ENCODE results near the gene ITGA1.
"Not testable (repeated sequence)": the region's sequence is repeated elsewhere in the genome, so short reads cannot be mapped to it uniquely, and the experiment has no call there.

Gene ITGA1

DNA sequence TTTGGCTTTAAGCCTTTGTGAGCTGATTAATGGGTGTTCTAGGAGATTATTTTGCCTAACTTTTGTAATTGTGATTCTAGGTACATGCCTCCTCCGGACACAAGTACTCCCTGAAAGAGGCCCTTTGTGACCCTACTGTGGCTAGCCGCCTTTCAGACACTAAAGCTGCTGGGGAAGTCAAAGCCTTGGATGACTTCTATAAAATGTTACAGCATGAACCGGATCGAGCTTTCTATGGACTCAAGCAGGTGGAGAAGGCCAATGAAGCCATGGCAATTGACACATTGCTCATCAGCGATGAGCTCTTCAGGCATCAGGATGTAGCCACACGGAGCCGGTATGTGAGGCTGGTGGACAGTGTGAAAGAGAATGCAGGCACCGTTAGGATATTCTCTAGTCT, 13.6 kb downstream of the ITGA1 start:
- DNase-seq (ENCODE audit: low spot score) = no peak

DNA sequence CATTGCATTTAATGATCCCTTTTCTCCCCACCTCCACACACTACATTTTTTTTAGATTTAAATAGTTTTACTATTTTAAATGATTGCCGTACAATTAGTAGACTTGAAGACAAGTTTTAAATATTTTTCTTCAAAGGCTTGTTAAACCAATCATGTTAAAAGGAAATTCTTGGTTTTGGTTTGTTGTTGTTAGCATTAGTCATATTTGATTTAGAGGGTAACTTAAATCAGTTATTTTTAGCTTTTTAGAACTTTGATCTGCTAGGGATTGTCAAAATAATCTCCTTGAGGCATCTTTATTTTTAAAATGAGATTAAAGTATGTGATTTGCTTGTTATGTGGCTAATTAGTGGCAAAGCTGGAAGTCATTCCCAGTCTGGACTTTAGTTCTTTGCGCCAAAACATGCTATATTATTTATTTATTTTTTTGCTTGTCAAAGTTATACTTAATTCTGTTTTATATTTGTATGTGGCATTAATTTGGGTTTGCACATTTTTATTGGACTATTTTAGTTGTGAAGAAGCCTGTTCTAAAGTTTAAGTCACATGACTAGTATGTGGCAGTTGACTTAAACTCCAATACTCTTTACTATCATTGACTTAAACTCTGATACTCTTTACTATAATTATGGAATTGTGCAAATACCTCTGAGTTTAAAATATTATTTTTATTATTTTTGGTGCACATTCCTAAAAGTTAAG, 14.7 kb downstream of the ITGA1 start:
- DNase-seq (ENCODE audit: low spot score) = no peak

DNA sequence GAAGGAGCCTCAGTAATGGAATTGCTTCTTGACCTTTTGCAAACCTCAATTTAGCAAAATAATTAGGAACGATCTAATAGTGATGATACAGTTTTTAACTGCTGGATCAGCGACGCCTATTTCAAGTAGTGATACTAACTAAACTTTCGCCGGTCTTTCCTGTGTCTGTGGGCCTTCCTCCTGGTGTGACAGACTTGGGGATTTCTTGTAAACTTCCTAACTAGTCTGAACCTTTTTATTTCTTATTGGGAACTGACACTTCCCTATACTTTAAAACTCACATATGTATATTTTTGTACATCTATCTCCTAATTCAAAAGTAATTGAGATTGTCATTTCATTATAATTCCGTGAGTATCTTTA, 15.2 kb downstream of the ITGA1 start:
- no peak for DNase-seq (ENCODE audit: low spot score)

DNA sequence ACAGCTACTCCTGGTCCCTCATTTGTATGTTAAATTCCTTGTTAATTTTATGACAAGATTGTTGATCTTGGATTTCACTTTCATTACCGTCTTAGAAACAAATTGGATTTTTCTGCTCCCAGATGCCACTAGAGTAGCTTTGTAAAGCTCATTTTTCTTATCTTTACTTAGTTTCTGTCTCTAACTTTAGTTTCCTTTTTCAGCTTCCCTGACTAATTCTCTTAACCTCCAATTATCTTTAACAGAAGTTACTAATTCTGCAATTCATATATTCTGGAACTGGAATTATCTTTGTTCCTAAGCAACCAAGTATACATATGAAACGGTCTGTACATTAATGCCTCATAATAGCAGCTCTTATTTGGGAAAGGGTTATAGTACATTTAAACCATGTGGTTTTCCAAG, 16.7 kb downstream of the ITGA1 start:
- no peak for DNase-seq (ENCODE audit: low spot score)

DNA sequence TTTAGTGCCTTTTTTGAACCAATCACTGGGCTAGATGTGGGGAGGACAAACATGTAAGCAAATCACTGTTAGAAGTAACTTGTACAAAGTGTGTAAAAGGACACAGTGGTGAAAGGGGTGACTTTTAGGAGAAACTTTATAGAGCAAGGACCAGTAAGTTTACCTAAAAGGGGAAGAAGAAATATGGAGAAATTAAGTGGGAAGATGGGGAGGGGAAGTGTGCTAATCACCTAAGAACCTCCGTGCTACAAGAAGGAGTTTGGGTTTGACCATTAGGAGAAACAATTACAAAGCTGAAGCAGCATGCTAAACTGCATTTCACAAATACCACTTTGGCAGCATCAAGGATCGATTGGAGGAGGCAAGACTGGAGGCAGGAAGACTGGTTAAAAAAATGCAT, 17.3 kb downstream of the ITGA1 start:
- no peak for DNase-seq (ENCODE audit: low spot score)

DNA sequence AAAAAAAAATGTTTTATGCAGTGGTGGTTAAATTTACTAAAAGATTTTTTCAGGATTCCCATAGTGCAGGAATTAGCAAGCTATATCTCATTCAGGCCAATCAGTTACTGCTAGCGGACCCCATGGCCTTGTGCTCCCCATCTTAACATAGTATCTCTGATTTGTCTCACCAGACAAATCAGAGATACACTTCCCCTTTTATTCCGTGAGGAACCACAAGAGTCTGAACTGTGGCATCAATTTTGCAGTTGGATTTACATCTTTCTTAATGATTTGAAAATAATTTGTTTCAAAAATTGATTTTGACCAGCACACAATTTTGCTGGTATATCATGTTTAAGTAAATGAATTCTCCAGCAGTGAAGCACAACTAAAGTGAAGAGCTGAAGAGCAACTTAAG, 17.9 kb downstream of the ITGA1 start:
- no peak for DNase-seq (ENCODE audit: low spot score)

DNA sequence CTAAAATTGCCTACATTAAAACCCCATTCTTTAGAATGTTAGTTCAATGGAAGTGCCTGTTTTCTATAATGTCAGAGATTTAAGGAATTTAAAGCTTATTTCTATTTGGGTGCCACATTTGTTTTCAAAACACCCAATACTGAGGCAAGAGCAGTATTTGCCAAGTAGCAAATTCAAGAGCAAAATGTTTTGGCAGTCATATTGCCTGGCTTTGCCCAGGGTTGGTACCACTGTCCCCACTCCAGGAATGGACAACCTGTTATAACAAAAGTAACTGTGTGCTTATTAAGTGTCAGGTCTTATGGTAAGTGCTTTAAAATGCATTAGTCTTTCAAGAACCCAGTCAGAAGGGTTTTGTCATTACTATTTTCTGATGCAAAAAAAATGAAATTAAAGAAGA, 19.3 kb downstream of the ITGA1 start:
- no peak for DNase-seq (ENCODE audit: low spot score)

DNA sequence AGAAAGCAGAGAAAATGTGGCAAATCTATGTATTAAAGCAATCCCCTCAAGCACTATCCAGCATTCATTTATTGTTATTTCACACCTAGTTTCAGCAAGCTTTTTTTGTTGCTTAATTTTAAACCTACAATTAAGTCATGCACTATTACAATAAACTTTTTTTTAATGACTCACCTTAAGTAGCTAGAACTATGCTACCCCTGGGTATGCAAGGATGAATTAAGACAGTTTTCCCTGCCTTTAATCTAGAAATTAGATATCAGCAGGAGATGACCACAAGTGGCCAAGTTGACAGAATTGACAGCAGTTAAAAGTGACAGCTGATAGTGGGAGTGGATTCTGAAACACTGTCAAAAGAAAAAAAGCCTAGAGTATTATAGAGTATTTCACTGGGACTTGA, 20.0 kb downstream of the ITGA1 start:
- no peak for DNase-seq (ENCODE audit: low spot score)

DNA sequence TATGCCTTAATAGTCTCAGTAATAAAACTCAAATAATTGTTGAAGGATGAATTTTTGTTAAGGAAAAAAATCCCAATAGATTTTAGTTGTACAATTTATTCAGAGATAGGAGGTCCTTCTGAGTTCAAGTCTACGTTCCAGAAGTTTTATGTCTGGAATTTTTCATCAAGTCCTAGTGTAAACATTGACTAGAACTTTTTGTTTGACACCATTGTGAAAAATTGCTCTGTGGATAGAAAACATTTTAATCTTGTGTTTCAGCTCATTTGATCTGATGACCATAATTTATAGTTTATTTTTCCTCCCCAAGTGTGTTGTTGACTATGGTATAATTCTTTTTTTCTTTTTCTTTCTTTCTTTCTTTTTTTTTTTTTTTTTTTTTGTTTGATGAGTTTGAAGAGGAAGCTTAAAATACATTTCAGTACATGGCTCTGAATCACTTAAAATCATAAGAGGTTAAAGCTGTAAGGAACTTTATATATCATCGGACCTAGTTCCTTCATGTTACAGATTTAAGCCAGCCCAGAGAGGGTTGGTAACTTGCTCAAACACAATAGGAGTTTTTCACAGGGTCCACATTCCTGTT, 20.7 kb downstream of the ITGA1 start:
- DNase-seq (ENCODE audit: low spot score) = no peak

DNA sequence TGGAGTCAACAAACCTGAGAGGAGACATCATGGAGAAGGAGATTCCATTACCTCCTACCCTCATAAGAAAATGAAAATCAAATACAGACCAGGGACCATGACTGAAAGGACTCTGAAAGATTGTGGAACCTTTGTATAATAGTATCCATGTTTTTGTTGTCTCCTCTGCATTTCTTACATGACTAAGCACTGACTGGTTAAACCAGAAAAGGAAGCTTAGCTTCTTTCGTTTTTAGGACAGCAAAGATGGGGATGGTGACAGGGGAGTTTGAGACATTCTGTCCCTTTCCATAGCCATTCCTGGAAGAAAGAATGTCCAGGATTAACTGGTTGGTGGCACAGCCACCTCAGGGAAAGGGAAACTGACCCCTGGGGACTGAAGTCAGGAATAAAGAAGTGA, 22.2 kb downstream of the ITGA1 start:
- no peak for DNase-seq (ENCODE audit: low spot score)

DNA sequence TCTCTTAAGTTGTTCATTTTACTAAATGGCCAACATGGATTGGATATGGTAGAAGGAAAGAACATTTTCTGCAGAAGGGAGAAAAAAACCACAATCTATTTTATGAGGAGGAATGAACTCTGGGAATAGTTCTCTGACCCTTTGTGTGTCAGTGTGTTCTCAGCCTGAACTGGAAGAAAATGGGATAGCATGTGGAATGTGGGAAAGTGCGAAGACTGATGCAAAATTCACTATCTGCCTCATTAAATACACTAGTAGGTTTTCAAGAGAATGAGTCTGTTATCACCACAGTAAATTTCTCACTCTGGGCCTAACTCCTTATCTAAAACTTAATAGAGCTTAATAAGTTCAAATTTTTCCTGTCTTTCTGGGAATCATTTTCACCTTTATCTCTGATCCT, 22.7 kb downstream of the ITGA1 start:
- DNase-seq (ENCODE audit: low spot score) = no peak

DNA sequence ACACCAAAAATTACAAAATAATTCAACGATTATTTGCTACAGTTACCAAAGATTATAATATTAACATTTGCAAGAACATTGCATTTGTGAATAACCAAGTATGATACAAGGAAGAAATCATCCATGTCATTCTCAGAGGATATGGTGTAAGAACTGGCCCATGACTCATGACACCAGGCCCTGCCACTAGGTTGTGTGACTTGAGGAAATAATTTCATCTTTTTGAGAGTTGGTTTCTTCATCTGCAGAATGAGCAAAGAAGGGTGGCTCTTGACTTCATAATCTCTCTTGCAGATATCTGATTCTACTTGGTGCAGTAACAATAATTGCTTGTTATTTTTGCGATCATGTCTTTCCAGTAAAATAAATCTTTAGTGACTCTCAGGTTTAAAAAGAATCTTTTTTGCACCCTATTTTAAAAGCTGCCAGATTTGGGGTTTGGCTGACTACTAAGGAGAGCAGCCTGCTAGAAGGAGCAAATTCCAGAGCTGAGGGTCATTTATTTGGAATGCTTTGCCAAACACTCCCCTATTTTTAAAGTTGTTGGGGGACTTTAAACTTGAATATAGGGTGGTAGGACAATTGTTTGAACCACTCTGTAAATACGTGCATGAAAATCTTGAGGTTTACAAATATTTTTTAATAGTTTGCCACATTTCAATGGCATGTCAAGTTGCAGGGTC, 23.5 kb downstream of the ITGA1 start:
- peak; percentile 33 for DNase-seq (ENCODE audit: low spot score)

DNA sequence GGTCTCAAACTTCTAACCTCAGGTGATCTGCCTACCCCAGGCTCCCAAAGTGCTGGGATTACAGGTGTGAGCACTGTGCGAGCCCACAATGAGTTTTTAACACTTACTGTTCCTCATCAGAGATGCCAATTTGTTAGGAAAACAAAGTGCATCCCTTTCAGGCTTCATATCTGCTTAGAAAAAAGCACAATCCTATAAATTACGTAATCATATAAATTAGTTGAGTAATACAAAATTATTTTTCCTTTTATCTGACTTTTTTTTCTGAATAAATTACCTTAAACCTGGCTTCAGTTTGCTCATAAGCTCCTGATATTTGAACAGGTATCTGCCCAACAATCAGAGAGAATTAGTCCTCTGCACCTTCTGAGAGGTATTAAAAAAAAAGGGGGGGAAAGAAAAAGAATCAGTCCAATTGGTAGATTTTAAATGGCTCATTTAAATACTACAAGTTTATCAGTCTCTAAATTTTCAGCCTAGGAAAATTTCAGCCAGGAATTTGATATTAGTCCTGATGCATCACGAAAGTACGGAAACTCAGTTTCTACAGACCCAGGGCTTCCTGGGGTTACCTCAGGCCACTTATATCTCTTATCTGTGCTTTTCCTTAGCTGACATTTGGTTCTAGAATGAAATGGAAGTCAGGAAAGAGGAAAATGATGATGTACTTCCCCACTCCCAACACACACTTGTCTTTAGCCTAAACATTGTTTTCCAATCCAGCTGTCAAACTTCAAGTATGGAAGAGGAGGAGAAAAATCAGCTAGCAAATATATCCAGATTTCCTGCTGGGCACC, 26.8 kb downstream of the ITGA1 start:
- no peak for DNase-seq (ENCODE audit: low spot score)

DNA sequence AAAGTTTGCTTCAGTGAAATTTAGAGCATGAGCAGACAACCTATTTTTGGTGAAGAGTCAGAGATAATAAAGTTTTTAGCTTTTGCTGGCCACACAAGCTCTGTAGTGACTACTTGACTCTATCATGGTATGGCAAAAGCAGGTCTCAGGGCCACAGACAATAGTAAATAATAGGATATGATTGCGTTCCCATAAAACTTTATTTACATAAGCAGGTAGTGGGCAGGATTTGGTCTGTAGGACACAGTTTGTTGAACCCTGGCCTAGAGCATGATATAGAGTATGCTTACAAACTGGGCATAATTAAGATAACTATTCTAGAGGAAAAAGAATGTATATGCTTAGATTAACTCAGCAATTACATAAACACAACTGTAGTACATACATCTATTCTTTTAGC, 30.1 kb downstream of the ITGA1 start:
- DNase-seq (ENCODE audit: low spot score) = no peak

DNA sequence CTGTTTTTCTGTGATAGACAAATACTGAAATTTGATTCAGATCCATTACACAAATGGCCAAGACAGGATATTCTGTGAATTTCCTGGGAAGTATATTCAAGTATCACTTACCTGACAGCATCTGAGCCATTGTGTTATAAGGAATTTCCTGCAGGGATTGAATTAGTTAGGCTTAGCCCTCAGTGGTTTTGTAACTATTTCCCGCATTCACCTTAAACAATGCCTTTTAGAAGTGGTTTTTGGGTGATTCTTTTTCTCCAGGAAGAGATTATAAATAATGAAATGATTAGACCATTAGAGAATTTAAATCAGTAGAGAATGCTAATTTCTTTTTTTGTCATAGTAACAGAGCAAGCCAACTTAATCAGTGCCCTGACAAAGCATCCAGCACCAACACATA, 30.6 kb downstream of the ITGA1 start:
- DNase-seq (ENCODE audit: low spot score) = no peak

DNA sequence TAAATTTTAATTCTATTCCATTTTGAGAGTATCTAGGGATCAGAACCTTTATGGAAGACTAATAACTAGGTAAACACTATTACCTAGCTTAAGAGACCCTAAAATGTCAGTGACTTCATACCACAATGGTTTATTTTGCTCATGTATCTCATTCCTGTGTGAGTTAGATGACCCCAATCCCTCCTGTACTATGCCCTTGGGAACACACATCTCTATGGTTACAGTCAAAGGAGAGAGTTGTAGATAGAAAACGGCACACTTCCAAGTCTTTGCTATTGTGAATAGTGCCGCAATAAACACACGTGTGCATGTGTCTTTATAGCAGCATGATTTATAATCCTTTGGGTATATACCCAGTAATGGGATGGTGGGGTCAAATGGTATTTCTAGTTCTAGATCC, 31.1 kb downstream of the ITGA1 start:
- DNase-seq (ENCODE audit: low spot score) = not testable (repeated sequence)

DNA sequence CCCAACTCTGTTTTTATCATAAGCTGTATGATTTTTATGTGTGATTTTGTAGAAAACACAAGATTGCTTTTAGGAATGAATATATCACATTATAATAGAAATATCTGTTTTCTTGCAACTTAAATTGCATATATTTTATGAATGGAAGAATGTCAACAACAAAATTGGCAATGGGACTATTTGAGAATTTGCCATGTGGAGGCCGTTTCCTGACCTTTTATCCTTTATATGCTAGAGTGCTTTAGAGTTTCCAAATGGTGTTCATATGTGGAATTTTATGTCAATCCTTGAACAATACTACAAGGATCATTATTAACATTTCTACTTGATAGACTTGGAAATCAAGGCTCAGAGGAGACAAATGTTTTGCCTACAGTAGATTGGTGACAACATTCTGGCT, 34.2 kb downstream of the ITGA1 start:
- no peak for DNase-seq (ENCODE audit: low spot score)

DNA sequence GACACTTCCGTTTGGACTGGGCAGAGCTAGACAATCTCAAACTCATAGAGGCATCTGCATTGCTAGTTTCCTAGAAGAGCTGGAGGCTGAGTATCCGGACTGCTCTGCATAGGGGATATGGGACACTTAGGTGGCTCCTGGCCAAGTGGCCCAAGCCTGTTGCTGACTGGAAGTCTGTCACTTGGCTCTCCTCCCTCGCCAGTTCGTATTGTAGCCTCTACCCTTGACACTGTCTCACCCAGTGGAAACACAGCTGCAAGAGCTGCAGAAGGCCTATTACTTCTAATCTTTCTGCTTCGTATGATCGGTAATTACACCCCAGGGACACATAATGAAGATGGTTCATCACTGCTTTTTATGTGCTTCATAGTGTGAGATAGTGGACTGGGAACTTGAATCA, 34.7 kb downstream of the ITGA1 start:
- no peak for DNase-seq (ENCODE audit: low spot score)

DNA sequence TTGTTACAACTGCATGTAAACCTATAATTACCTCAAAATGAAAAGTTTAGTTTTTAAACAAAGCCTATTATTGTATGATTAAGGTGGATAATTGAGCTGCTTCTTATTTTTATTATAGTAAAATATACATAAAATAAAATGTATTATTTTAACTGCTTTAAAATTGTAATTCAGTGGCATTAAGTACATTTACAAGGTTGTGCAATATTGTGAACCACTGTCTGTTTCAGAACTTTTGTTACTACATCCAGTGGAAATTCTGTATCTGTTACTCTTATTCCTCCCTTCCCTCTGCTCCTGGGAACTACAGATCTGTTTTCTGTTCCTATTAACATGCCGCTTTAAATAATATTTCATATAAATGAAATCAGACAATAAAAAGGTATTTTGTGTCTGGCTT, 37.1 kb downstream of the ITGA1 start:
- DNase-seq (ENCODE audit: low spot score) = no peak

DNA sequence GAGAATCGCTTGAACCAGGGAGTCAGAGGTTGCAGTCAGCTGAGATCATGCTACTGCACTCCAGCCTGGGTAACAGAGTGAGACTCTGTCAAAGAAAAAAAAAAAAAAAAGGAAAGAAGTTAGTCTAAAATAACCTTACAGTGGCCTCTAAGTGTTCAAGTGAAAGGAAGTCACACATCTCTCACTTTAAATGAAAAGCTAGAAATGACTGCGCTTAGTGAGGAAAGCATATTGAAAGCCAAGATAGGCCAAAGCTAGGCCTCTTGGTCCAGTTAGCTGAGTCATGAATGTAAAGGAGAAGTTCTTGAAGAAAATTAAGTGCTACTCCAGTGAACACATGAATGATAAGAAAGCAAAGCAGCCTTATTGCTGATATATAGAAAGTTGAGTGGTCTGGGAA, 38.1 kb downstream of the ITGA1 start:
- DNase-seq (ENCODE audit: low spot score) = no peak

DNA sequence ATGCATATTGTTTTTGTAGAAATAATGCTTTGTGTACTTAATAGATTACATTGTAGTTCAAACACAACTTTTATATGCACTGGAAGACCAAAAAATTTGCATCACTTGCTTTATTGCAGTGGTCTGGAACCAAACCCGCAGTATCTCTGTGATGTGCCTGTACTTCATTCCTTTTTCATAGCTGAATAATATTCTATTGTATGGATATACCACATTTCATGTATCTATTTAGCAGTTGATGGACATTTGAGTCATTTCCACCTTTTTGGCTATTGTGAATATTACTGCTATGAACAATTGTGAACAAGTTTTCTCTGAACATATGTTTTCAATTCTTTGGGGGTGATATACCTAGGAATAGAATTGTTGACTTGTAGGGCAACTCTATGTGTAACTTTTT, 40.1 kb downstream of the ITGA1 start:
- no peak for DNase-seq (ENCODE audit: low spot score)

DNA sequence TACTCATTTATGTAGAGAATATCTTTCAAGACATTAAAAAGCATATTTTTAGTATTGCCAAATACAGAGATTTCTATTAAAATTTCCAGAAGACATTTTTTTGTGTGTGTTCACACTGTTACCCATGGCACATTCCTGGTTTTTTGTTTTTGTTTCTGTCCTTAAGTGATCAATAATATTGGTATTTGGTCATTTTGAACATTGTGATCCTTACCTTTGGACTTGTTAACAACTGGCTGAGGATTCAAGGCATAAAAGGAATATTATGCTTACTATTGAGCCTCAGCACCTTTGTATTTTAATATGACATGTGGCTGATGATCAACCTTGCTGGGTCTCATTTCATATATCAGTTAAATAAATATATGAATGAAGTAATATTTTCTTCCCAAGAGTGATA, 41.9 kb downstream of the ITGA1 start:
- DNase-seq (ENCODE audit: low spot score) = no peak

DNA sequence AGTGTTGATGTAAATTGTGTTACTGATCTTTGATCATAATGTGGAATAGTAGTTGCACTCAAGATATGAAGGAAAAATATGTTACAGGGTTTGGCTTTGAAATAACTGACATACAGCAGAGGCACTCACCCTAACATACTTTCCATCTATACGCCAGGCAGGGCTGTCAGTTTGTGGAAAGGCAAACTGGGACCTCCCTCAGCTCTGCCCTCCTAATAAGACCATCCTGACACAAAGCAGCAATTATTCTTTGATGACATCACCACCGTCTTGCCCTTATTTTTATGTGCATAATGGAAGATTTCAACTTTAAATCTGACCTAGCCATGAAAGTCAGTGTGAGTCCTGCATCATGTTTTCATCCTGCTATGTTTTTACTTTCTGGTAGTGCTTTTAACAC, 42.9 kb downstream of the ITGA1 start:
- no peak for DNase-seq (ENCODE audit: low spot score)

All from LoVo (cell line).